ENCODE data around the gene RINT1.
"Not testable (repeated sequence)": the region's sequence is repeated elsewhere in the genome, so short reads cannot be mapped to it uniquely, and the experiment has no call there.

Gene RINT1

GRCh38 chr7:105590793-105591192 is 58.8 kb downstream of the RINT1 start:
- H3K4me3 ChIP-seq (ENCODE audit: low read depth, low read length): no peak overlapping the region
- no peak for DNase-seq (ENCODE audit: low read depth)

GRCh38 chr7:105591522-105591921 is 59.5 kb downstream of the RINT1 start:
- DNase-seq (ENCODE audit: low read depth): no peak
- H3K4me3 ChIP-seq (ENCODE audit: low read depth, low read length): no peak overlapping the region

GRCh38 chr7:105594034-105594433 is 62.0 kb downstream of the RINT1 start:
- no peak overlapping the region for H3K4me3 ChIP-seq (ENCODE audit: low read depth, low read length)
- DNase-seq (ENCODE audit: low read depth): no peak

- no peak for DNase-seq (ENCODE audit: low read depth)
- no peak overlapping the region for H3K4me3 ChIP-seq (ENCODE audit: low read depth, low read length)
These were observed 64.9 kb downstream of the RINT1 start for GRCh38 chr7:105596866-105597265.

GRCh38 chr7:105599080-105599479 is 67.1 kb downstream of the RINT1 start:
- H3K4me3 ChIP-seq (ENCODE audit: low read depth, low read length); DNase-seq (ENCODE audit: low read depth): not testable (repeated sequence)

- no peak for DNase-seq (ENCODE audit: low read depth)
- H3K4me3 ChIP-seq (ENCODE audit: low read depth, low read length): no peak overlapping the region
These were observed 67.5 kb downstream of the RINT1 start for GRCh38 chr7:105599551-105599950.

- DNase-seq (ENCODE audit: low read depth): no peak
These were observed 68.9 kb downstream of the RINT1 start for GRCh38 chr7:105600720-105601550.

GRCh38 chr7:105602325-105603305 is 70.6 kb downstream of the RINT1 start:
- peak; percentile 41 for DNase-seq (ENCODE audit: low read depth)
- H3K4me3 ChIP-seq (ENCODE audit: low read depth, low read length): no peak overlapping the region

More at GRCh38 chr7:105600720-105601550, 68.9 kb downstream of the RINT1 start:
- H3K4me3 ChIP-seq (ENCODE audit: low read depth, low read length): no peak overlapping the region

- DNase-seq (ENCODE audit: low read depth): no peak
- H3K4me3 ChIP-seq (ENCODE audit: low read depth, low read length): no peak overlapping the region
These were observed 78.3 kb downstream of the RINT1 start for GRCh38 chr7:105610165-105610930.

GRCh38 chr7:105611856-105612775 is 80.1 kb downstream of the RINT1 start:
- H3K4me3 ChIP-seq (ENCODE audit: low read depth, low read length): no peak overlapping the region
- DNase-seq (ENCODE audit: low read depth): no peak

- no peak overlapping the region for H3K4me3 ChIP-seq (ENCODE audit: low read depth, low read length)
- no peak for DNase-seq (ENCODE audit: low read depth)
These were observed 80.8 kb downstream of the RINT1 start for GRCh38 chr7:105612806-105613205.

- no peak overlapping the region for H3K4me3 ChIP-seq (ENCODE audit: low read depth, low read length)
- no peak for DNase-seq (ENCODE audit: low read depth)
These were observed 81.8 kb downstream of the RINT1 start for GRCh38 chr7:105613611-105614330.

GRCh38 chr7:105614341-105614840 is 82.4 kb downstream of the RINT1 start:
- DNase-seq (ENCODE audit: low read depth): no peak
- H3K4me3 ChIP-seq (ENCODE audit: low read depth, low read length): no peak overlapping the region

All from skeletal muscle cell (primary cell).